Measurements from ENCODE around the gene NEBL.
"Not testable (repeated sequence)": the region's sequence is repeated elsewhere in the genome, so short reads cannot be mapped to it uniquely, and the experiment has no call there.

NEBL gene

GRCh38 chr10:20897146-20897825, at the start of gene NEBL:
Gene NEBL, minus strand, starts transcription at chr10:20897311. Its CDS starts 106 bp downstream, at chr10:20897205.
- no peak for DNase-seq

- DNase-seq, result no peak
Measured at GRCh38 chr10:20945546-20946332, 48.6 kb upstream of the NEBL start.

- DNase-seq, result no peak
Measured at GRCh38 chr10:20944789-20945502, 47.8 kb upstream of the NEBL start.

GRCh38 chr10:20939414-20939813, 42.3 kb upstream of the NEBL start:
- not testable (repeated sequence) for DNase-seq

GRCh38 chr10:20936396-20936795, 39.3 kb upstream of the NEBL start:
- no peak for DNase-seq

- no peak for DNase-seq
Measured at GRCh38 chr10:20935931-20936330, 38.8 kb upstream of the NEBL start.

GRCh38 chr10:20935301-20935700, 38.2 kb upstream of the NEBL start:
- no peak for DNase-seq

GRCh38 chr10:20933705-20934104, 36.6 kb upstream of the NEBL start:
- DNase-seq, result no peak

- no peak for DNase-seq
Measured at GRCh38 chr10:20932606-20933126, 35.6 kb upstream of the NEBL start.

- DNase-seq, result no peak
Measured at GRCh38 chr10:20931156-20931795, 34.2 kb upstream of the NEBL start.

GRCh38 chr10:20927456-20927855, 30.3 kb upstream of the NEBL start:
- DNase-seq, result no peak

GRCh38 chr10:20922451-20922850, 25.3 kb upstream of the NEBL start:
- DNase-seq, result no peak

- no peak for DNase-seq
Measured at GRCh38 chr10:20922033-20922432, 24.9 kb upstream of the NEBL start.

- DNase-seq, result no peak
Measured at GRCh38 chr10:20920061-20920460, 22.9 kb upstream of the NEBL start.

- no peak for DNase-seq
Measured at GRCh38 chr10:20919481-20919880, 22.4 kb upstream of the NEBL start.

- DNase-seq, result no peak
Measured at GRCh38 chr10:20916976-20917375, 19.9 kb upstream of the NEBL start.

GRCh38 chr10:20912969-20913368, 15.9 kb upstream of the NEBL start:
- no peak for DNase-seq

GRCh38 chr10:20911626-20912025, 14.5 kb upstream of the NEBL start:
- DNase-seq, result no peak

- no peak for DNase-seq
Measured at GRCh38 chr10:20909801-20910200, 12.7 kb upstream of the NEBL start.

GRCh38 chr10:20908391-20908790, 11.3 kb upstream of the NEBL start:
- no peak for DNase-seq

- DNase-seq, result no peak
Measured at GRCh38 chr10:20903635-20904390, 6.7 kb upstream of the NEBL start.

GRCh38 chr10:20901110-20901509, 4.0 kb upstream of the NEBL start:
- no peak for DNase-seq
